GM12892 (cell line): ENCODE results near the gene NAV2.

Source experiments
- POLR2A ChIP-seq: IDR thresholded peaks from 2 replicates; pipeline ENCODE4 v1.6.1; 2011; ENCODE audit warnings: low read depth, low read length, control low read depth
- POLR2AphosphoS5 ChIP-seq: IDR thresholded peaks from 2 replicates; pipeline ENCODE4 v1.6.1; 2011; ENCODE audit warnings: low read depth, low read length, control low read depth

- TF ChIP-seq POLR2A (no peak), POLR2AphosphoS5 (no peak)
Measured at GRCh38 chr11:19938169-19938856, 225.7 kb downstream of the NAV2 start.
